Measurements from ENCODE around the gene HSF2BP.
A peak's percentile ranks its signal among the peaks of the same experiment; 100 is the strongest.
"Not testable (repeated sequence)": the region's sequence is repeated elsewhere in the genome, so short reads cannot be mapped to it uniquely, and the experiment has no call there.

HSF2BP gene

GRCh38 chr21:43681650-43682049, 22.4 kb upstream of the HSF2BP start:
- no peaks in the 10 kb centered on the region for H3K4me1 ChIP-seq (ENCODE audit: control insufficient read depth, low read depth, low read length)
- no peak overlapping the region for H3K9ac ChIP-seq (ENCODE audit: low read length)
- no peaks in the 10 kb centered on the region for H3K9me3 ChIP-seq (ENCODE audit: control insufficient read depth, low read depth, low read length)
- H3K36me3 ChIP-seq (ENCODE audit: control insufficient read depth, low read depth, low read length): peaks cover 70% of the 10 kb centered on the region
- H3K27me3 ChIP-seq (ENCODE audit: control insufficient read depth, insufficient read depth, low read length): no peaks in the 10 kb centered on the region
- H3K27ac ChIP-seq (ENCODE audit: low read length): no peak overlapping the region
- no peak overlapping the region for H3K4me3 ChIP-seq (ENCODE audit: low read length)

GRCh38 chr21:43680421-43680820, 21.1 kb upstream of the HSF2BP start:
- not testable (repeated sequence) for H3K4me3 ChIP-seq (ENCODE audit: low read length); H3K27ac ChIP-seq (ENCODE audit: low read length); H3K9ac ChIP-seq (ENCODE audit: low read length); H3K4me1 ChIP-seq (ENCODE audit: control insufficient read depth, low read depth, low read length); H3K27me3 ChIP-seq (ENCODE audit: control insufficient read depth, insufficient read depth, low read length); H3K9me3 ChIP-seq (ENCODE audit: control insufficient read depth, low read depth, low read length)
- H3K36me3 ChIP-seq (ENCODE audit: control insufficient read depth, low read depth, low read length): peaks cover 67% of the 10 kb centered on the region

GRCh38 chr21:43679951-43680350, 20.7 kb upstream of the HSF2BP start:
- H3K27ac ChIP-seq (ENCODE audit: low read length): no peak overlapping the region
- H3K27me3 ChIP-seq (ENCODE audit: control insufficient read depth, insufficient read depth, low read length): no peaks in the 10 kb centered on the region
- peaks cover 67% of the 10 kb centered on the region for H3K36me3 ChIP-seq (ENCODE audit: control insufficient read depth, low read depth, low read length)
- no peaks in the 10 kb centered on the region for H3K9me3 ChIP-seq (ENCODE audit: control insufficient read depth, low read depth, low read length)
- no peaks in the 10 kb centered on the region for H3K4me1 ChIP-seq (ENCODE audit: control insufficient read depth, low read depth, low read length)
- H3K4me3 ChIP-seq (ENCODE audit: low read length): no peak overlapping the region
- H3K9ac ChIP-seq (ENCODE audit: low read length): no peak overlapping the region

- H3K27me3 ChIP-seq (ENCODE audit: control insufficient read depth, insufficient read depth, low read length): no peaks in the 10 kb centered on the region
- H3K9ac ChIP-seq (ENCODE audit: low read length): no peak overlapping the region
- H3K36me3 ChIP-seq (ENCODE audit: control insufficient read depth, low read depth, low read length): peaks cover 56% of the 10 kb centered on the region
- H3K4me3 ChIP-seq (ENCODE audit: low read length): no peak overlapping the region
- H3K4me1 ChIP-seq (ENCODE audit: control insufficient read depth, low read depth, low read length): no peaks in the 10 kb centered on the region
- H3K27ac ChIP-seq (ENCODE audit: low read length): no peak overlapping the region
- no peaks in the 10 kb centered on the region for H3K9me3 ChIP-seq (ENCODE audit: control insufficient read depth, low read depth, low read length)
Observed at GRCh38 chr21:43676391-43676790, 17.1 kb upstream of the HSF2BP start.

- H3K9me3 ChIP-seq (ENCODE audit: control insufficient read depth, low read depth, low read length): no peaks in the 10 kb centered on the region
- no peaks in the 10 kb centered on the region for H3K27me3 ChIP-seq (ENCODE audit: control insufficient read depth, insufficient read depth, low read length)
- H3K27ac ChIP-seq (ENCODE audit: low read length): no peak overlapping the region
- H3K4me3 ChIP-seq (ENCODE audit: low read length): no peak overlapping the region
- H3K4me1 ChIP-seq (ENCODE audit: control insufficient read depth, low read depth, low read length): no peaks in the 10 kb centered on the region
- H3K36me3 ChIP-seq (ENCODE audit: control insufficient read depth, low read depth, low read length): peaks cover 59% of the 10 kb centered on the region
- H3K9ac ChIP-seq (ENCODE audit: low read length): no peak overlapping the region
Observed at GRCh38 chr21:43675871-43676270, 16.6 kb upstream of the HSF2BP start.

GRCh38 chr21:43669828-43670605, 10.7 kb upstream of the HSF2BP start:
- Histone ChIP-seq H3K9ac (ENCODE audit: low read length) (no peak overlapping the region), H3K4me3 (ENCODE audit: low read length) (no peak overlapping the region), H3K4me1 (ENCODE audit: control insufficient read depth, low read depth, low read length) (no peaks in the 10 kb centered on the region), H3K27ac (ENCODE audit: low read length) (no peak overlapping the region), H3K9me3 (ENCODE audit: control insufficient read depth, low read depth, low read length) (no peaks in the 10 kb centered on the region), H3K27me3 (ENCODE audit: control insufficient read depth, insufficient read depth, low read length) (no peaks in the 10 kb centered on the region), H3K36me3 (ENCODE audit: control insufficient read depth, low read depth, low read length) (peaks cover 39% of the 10 kb centered on the region)

- no peak overlapping the region for H3K27ac ChIP-seq (ENCODE audit: low read length)
Observed at GRCh38 chr21:43667191-43667904, 8.1 kb upstream of the HSF2BP start.

GRCh38 chr21:43665879-43666278, 6.6 kb upstream of the HSF2BP start:
- Histone ChIP-seq H3K4me1 (ENCODE audit: control insufficient read depth, low read depth, low read length) (no peaks in the 10 kb centered on the region), H3K36me3 (ENCODE audit: control insufficient read depth, low read depth, low read length) (peaks cover 48% of the 10 kb centered on the region), H3K4me3 (ENCODE audit: low read length) (no peak overlapping the region)

More at GRCh38 chr21:43667191-43667904, 8.1 kb upstream of the HSF2BP start:
- H3K36me3 ChIP-seq (ENCODE audit: control insufficient read depth, low read depth, low read length): peaks cover 50% of the 10 kb centered on the region
- H3K4me3 ChIP-seq (ENCODE audit: low read length): no peak overlapping the region
- H3K27me3 ChIP-seq (ENCODE audit: control insufficient read depth, insufficient read depth, low read length): no peaks in the 10 kb centered on the region
- H3K9ac ChIP-seq (ENCODE audit: low read length): no peak overlapping the region
- no peaks in the 10 kb centered on the region for H3K9me3 ChIP-seq (ENCODE audit: control insufficient read depth, low read depth, low read length)
- H3K4me1 ChIP-seq (ENCODE audit: control insufficient read depth, low read depth, low read length): no peaks in the 10 kb centered on the region

GRCh38 chr21:43664358-43664757, 5.1 kb upstream of the HSF2BP start:
- H3K4me1 ChIP-seq (ENCODE audit: control insufficient read depth, low read depth, low read length): no peaks in the 10 kb centered on the region
- H3K27ac ChIP-seq (ENCODE audit: low read length): no peak overlapping the region
- H3K9ac ChIP-seq (ENCODE audit: low read length): no peak overlapping the region
- H3K9me3 ChIP-seq (ENCODE audit: control insufficient read depth, low read depth, low read length): no peaks in the 10 kb centered on the region
- peaks cover 36% of the 10 kb centered on the region for H3K36me3 ChIP-seq (ENCODE audit: control insufficient read depth, low read depth, low read length)
- no peaks in the 10 kb centered on the region for H3K27me3 ChIP-seq (ENCODE audit: control insufficient read depth, insufficient read depth, low read length)
- H3K4me3 ChIP-seq (ENCODE audit: low read length): no peak overlapping the region

More at GRCh38 chr21:43665879-43666278, 6.6 kb upstream of the HSF2BP start:
- H3K9ac ChIP-seq (ENCODE audit: low read length): no peak overlapping the region
- H3K9me3 ChIP-seq (ENCODE audit: control insufficient read depth, low read depth, low read length): no peaks in the 10 kb centered on the region
- no peak overlapping the region for H3K27ac ChIP-seq (ENCODE audit: low read length)
- H3K27me3 ChIP-seq (ENCODE audit: control insufficient read depth, insufficient read depth, low read length): no peaks in the 10 kb centered on the region

- H3K27me3 ChIP-seq (ENCODE audit: control insufficient read depth, insufficient read depth, low read length): no peaks in the 10 kb centered on the region
- no peak overlapping the region for H3K4me3 ChIP-seq (ENCODE audit: low read length)
- no peaks in the 10 kb centered on the region for H3K4me1 ChIP-seq (ENCODE audit: control insufficient read depth, low read depth, low read length)
- no peak overlapping the region for H3K27ac ChIP-seq (ENCODE audit: low read length)
- H3K9me3 ChIP-seq (ENCODE audit: control insufficient read depth, low read depth, low read length): no peaks in the 10 kb centered on the region
- H3K36me3 ChIP-seq (ENCODE audit: control insufficient read depth, low read depth, low read length): peaks cover 36% of the 10 kb centered on the region
- H3K9ac ChIP-seq (ENCODE audit: low read length): no peak overlapping the region
Observed at GRCh38 chr21:43663033-43663432, 3.7 kb upstream of the HSF2BP start.

- Histone ChIP-seq H3K9me3 (ENCODE audit: control insufficient read depth, low read depth, low read length) (no peaks in the 10 kb centered on the region), H3K27me3 (ENCODE audit: control insufficient read depth, insufficient read depth, low read length) (no peaks in the 10 kb centered on the region), H3K4me1 (ENCODE audit: control insufficient read depth, low read depth, low read length) (no peaks in the 10 kb centered on the region), H3K4me3 (ENCODE audit: low read length) (no peak overlapping the region), H3K9ac (ENCODE audit: low read length) (no peak overlapping the region), H3K27ac (ENCODE audit: low read length) (no peak overlapping the region), H3K36me3 (ENCODE audit: control insufficient read depth, low read depth, low read length) (peaks cover 36% of the 10 kb centered on the region)
Observed at GRCh38 chr21:43662286-43662685, 3.0 kb upstream of the HSF2BP start.

GRCh38 chr21:43658769-43659135, 536 bp downstream of the HSF2BP start:
- Histone ChIP-seq H3K4me3 (ENCODE audit: low read length) (peak overlapping the region; percentile 75), H3K27ac (ENCODE audit: low read length) (no peak overlapping the region), H3K9me3 (ENCODE audit: control insufficient read depth, low read depth, low read length) (no peaks in the 10 kb centered on the region), H3K36me3 (ENCODE audit: control insufficient read depth, low read depth, low read length) (peaks cover 20% of the 10 kb centered on the region), H3K9ac (ENCODE audit: low read length) (peak overlapping the region; percentile 86), H3K4me1 (ENCODE audit: control insufficient read depth, low read depth, low read length) (no peaks in the 10 kb centered on the region), H3K27me3 (ENCODE audit: control insufficient read depth, insufficient read depth, low read length) (no peaks in the 10 kb centered on the region)
